ENCODE results near the gene NEK6. TPM values are rescaled to one million over a fixed set of nuclear protein-coding genes. Genes with fewer than 3 reads are reported as not detected.

Gene NEK6
- total RNA-seq, 1 donor from 2014 or later = 24.4 TPM

DNA sequence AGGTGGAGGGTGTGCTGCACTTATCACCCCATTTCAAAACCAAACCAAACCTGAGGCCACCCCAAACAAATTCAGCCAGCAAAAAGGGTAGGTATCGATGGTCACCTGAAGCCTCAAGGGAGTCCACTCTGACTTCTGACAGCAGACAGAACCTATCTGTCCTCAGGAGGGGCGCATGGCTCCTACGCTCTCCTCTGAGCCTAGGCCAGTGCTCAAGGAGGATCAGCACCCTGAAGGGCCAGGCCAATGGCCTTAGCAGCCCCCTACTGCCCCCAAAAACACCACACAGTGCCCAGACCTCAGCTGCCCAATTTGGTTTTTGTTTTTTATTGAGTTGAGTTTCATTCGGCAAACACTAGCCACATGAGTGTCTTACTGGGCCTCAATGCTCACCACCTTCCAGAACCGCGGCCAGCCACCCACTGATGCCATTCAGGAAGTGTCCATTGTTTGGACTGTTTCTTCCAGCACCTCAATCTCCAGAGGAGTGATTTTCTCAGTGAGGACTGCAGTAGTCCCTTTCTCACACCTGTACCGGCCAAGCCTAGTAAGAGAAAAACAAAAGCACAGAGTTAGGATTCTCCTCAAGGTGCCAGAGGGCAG is 95.5 kb downstream of the NEK6 start:
- Mint-ChIP-seq H3K27me3 (no peaks in the 10 kb centered on the region), H3K4me1 (ENCODE audit: low read depth) (peaks cover 8% of the 10 kb centered on the region), H3K27ac (peak overlapping the region; percentile 63), H3K4me3 (ENCODE audit: low read depth) (no peak overlapping the region), H3K36me3 (ENCODE audit: insufficient read depth) (peaks cover 12% of the 10 kb centered on the region), H3K9me3 (ENCODE audit: low read depth) (no peaks in the 10 kb centered on the region)
- no peak for DNase-seq (ENCODE audit: low spot score, unreplicated experiment)
- TF ChIP-seq, protein P1, sequence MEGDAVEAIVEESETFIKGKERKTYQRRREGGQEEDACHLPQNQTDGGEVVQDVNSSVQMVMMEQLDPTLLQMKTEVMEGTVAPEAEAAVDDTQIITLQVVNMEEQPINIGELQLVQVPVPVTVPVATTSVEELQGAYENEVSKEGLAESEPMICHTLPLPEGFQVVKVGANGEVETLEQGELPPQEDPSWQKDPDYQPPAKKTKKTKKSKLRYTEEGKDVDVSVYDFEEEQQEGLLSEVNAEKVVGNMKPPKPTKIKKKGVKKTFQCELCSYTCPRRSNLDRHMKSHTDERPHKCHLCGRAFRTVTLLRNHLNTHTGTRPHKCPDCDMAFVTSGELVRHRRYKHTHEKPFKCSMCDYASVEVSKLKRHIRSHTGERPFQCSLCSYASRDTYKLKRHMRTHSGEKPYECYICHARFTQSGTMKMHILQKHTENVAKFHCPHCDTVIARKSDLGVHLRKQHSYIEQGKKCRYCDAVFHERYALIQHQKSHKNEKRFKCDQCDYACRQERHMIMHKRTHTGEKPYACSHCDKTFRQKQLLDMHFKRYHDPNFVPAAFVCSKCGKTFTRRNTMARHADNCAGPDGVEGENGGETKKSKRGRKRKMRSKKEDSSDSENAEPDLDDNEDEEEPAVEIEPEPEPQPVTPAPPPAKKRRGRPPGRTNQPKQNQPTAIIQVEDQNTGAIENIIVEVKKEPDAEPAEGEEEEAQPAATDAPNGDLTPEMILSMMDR (IDR thresholded peaks at IDR 0.05; ENCODE audit: unreplicated experiment) = no peak

DNA sequence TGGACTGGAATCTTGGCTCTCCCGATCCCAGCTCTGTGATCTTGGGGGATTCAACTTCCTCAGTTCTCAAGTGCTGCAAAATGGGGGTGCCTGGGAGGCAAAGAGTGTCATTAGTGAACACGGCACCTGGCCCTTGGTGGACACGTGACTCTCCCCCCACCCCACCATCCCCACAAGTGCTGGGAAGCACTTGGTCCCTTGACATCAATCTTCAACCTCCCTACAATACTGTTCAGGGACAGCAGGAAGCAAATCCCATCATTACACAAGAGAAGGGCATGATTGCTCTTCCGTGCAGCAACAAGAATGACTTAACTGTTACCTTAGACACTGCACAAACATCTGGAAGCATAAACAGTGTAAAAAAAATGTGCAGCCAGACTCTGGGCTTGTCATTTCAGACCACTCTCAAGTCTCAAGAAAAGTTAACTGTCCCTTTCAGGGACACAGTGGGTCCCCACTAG is 96.1 kb downstream of the NEK6 start:
- Mint-ChIP-seq H3K4me3 (ENCODE audit: low read depth) (no peak overlapping the region), H3K4me1 (ENCODE audit: low read depth) (peaks cover 8% of the 10 kb centered on the region), H3K27me3 (no peaks in the 10 kb centered on the region), H3K27ac (no peak overlapping the region), H3K9me3 (ENCODE audit: low read depth) (no peaks in the 10 kb centered on the region), H3K36me3 (ENCODE audit: insufficient read depth) (peaks cover 12% of the 10 kb centered on the region)
- TF ChIP-seq, protein P1 (IDR thresholded peaks at IDR 0.05; ENCODE audit: unreplicated experiment) = no peak
- DNase-seq (ENCODE audit: low spot score, unreplicated experiment) = no peak

DNA sequence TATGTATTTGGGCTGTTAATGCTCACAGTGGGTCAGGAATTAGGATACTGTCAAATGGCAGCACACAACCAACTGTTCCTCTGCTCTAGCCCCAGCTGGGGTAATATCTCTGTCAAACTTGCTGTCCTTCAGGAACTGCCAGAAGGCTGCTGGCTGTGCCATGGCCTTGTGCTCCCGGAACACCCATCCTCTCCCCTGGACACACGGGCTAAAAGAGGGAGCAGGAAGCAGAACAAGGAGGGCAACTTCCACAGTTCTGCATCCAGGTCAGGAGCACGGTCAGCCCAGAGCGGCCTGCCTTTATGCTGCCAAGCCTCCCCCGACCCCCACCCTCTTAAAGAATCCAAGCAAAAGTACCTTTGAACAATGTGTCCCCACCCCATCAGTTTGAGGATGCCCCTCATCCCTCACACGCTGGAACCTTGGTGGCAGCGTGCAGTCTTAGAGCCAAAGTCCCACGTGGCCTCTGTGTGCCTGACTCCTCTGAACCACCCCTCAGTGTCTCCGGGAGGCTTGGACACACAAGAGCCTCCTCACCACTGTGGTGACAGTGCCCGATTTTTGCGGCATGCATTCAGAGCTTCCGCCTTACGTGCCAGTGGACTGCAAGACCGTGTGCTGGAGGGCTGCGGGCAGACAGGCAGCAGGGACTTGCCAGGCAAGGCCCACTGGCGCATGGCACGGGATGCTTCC is 96.7 kb downstream of the NEK6 start:
- no peak for DNase-seq (ENCODE audit: low spot score, unreplicated experiment)
- TF ChIP-seq, protein P1 (IDR thresholded peaks at IDR 0.05; ENCODE audit: unreplicated experiment) = no peak
- H3K4me3 Mint-ChIP-seq (ENCODE audit: low read depth) = no peak overlapping the region
- no peaks in the 10 kb centered on the region for H3K9me3 Mint-ChIP-seq (ENCODE audit: low read depth)
- H3K36me3 Mint-ChIP-seq (ENCODE audit: insufficient read depth) = peaks cover 12% of the 10 kb centered on the region
- peaks cover 8% of the 10 kb centered on the region for H3K4me1 Mint-ChIP-seq (ENCODE audit: low read depth)
- H3K27me3 Mint-ChIP-seq = no peaks in the 10 kb centered on the region
- peak overlapping the region; percentile 88 for H3K27ac Mint-ChIP-seq

DNA sequence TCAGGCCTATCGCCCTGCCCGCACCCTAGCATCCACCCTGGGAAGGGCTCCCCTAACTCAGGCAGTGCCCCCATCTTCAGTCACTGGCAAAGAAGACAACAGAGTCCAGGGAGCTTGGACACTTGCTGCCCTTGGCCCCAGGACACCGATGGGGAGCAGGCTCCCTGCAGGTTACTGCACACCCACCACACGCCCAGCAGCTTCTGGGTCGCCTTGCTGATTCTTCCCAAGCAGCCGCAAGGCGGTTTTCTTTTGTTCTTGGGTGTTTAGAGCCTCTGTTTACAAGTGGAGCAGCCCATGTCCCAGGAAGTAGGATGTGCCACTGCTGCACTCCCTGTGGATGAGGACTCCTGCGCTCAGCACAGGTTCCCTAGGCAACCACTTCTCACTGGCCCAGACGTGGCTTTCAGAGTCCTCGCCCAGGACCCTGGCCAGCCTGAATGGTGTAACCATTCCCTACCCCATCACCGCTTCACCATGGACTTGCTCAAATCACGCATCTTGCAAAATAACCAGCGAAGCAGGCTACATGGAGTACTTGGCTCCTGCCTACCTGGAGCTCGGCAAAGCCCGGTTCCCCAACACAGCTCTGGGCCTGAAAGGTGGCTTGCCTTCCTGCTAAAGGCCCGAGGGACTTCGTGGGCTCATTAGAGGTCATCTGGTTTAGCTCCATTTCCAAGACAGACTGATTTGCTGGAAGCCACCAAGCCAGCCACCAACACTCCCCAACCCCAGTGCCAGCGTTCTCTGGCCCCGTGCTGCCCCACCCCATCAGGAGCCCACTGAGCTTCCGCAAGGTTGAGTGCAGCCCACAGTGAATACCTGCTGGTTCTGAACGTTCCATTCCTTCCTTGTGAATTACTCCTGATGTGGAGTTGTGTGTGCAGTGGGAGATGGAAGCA is 97.5 kb downstream of the NEK6 start:
- Mint-ChIP-seq H3K36me3 (ENCODE audit: insufficient read depth) (peaks cover 12% of the 10 kb centered on the region), H3K9me3 (ENCODE audit: low read depth) (no peaks in the 10 kb centered on the region), H3K27me3 (no peaks in the 10 kb centered on the region), H3K27ac (peak overlapping the region; percentile 88), H3K4me3 (ENCODE audit: low read depth) (no peak overlapping the region), H3K4me1 (ENCODE audit: low read depth) (peaks cover 8% of the 10 kb centered on the region)
- no peak for DNase-seq (ENCODE audit: low spot score, unreplicated experiment)
- TF ChIP-seq, protein P1 (IDR thresholded peaks at IDR 0.05; ENCODE audit: unreplicated experiment) = no peak

Measured in progenitor cell of endocrine pancreas (in vitro differentiated cells).